ENCODE measurements around the gene ITPRID1. TPM values are rescaled to one million over a fixed set of nuclear protein-coding genes. Genes with fewer than 3 reads are reported as not detected.

ITPRID1 gene
- total RNA-seq, 1 experiment from 2014 or later = not detected

- TF ChIP-seq TCF7L2 (IDR thresholded peaks at IDR 0.05; ENCODE audit: low read depth, low read length) (no peak), SIN3A (IDR thresholded peaks at IDR 0.05; ENCODE audit: borderline replicate concordance, insufficient read depth, low read depth, low read length) (no peak), CTCF (IDR thresholded peaks at IDR 0.05) (no peak), POLR2AphosphoS5 (IDR thresholded peaks at IDR 0.05; ENCODE audit: low read depth, low read length) (no peak)
- TF ChIP-seq, protein P1, sequence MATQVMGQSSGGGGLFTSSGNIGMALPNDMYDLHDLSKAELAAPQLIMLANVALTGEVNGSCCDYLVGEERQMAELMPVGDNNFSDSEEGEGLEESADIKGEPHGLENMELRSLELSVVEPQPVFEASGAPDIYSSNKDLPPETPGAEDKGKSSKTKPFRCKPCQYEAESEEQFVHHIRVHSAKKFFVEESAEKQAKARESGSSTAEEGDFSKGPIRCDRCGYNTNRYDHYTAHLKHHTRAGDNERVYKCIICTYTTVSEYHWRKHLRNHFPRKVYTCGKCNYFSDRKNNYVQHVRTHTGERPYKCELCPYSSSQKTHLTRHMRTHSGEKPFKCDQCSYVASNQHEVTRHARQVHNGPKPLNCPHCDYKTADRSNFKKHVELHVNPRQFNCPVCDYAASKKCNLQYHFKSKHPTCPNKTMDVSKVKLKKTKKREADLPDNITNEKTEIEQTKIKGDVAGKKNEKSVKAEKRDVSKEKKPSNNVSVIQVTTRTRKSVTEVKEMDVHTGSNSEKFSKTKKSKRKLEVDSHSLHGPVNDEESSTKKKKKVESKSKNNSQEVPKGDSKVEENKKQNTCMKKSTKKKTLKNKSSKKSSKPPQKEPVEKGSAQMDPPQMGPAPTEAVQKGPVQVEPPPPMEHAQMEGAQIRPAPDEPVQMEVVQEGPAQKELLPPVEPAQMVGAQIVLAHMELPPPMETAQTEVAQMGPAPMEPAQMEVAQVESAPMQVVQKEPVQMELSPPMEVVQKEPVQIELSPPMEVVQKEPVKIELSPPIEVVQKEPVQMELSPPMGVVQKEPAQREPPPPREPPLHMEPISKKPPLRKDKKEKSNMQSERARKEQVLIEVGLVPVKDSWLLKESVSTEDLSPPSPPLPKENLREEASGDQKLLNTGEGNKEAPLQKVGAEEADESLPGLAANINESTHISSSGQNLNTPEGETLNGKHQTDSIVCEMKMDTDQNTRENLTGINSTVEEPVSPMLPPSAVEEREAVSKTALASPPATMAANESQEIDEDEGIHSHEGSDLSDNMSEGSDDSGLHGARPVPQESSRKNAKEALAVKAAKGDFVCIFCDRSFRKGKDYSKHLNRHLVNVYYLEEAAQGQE (IDR thresholded peaks at IDR 0.05; ENCODE audit: insufficient read depth in 1 of 2, low read depth in 2 of 2, low read length in 1 of 2) = no peak
- Histone ChIP-seq H3K9me3 (ENCODE audit: control insufficient read depth, insufficient read depth, low read depth, low read length) (no peaks in the 10 kb centered on the region), H3K4me1 (ENCODE audit: control insufficient read depth, insufficient read depth, low read length) (no peaks in the 10 kb centered on the region), H3K36me3 (ENCODE audit: control insufficient read depth, insufficient read depth, low read length) (no peaks in the 10 kb centered on the region), H3K4me3 (ENCODE audit: low read depth in 2 of 2, low read length in 2 of 2) (no peak overlapping the region), H3K27ac (ENCODE audit: low read length) (no peak overlapping the region), H3K27me3 (ENCODE audit: control insufficient read depth, insufficient read depth, low read length) (no peaks in the 10 kb centered on the region)
- intact Hi-C loops (cut with micrococcal nuclease; ENCODE audit: unreplicated experiment) = no loop called here
- BruUV-seq (replicated peaks) = no TSS peak
- ChIA-PET POLR2A (no interaction called here), CTCF (no interaction called here)
- no peak for ATAC-seq
- in situ Hi-C loops (cut with HindIII; ENCODE audit: low pct_unique_long_range_greater_than_20kb, low sequenced_read_pairs) = no loop called here
- DNase-seq (ENCODE audit: low read depth, low spot score) = no peak
Measured at GRCh38 chr7:31564661-31565060, 50.8 kb downstream of the ITPRID1 start.

- H3K36me3 ChIP-seq (ENCODE audit: control insufficient read depth, insufficient read depth, low read length) = no peaks in the 10 kb centered on the region
- H3K4me3 ChIP-seq (ENCODE audit: low read depth in 2 of 2, low read length in 2 of 2) = no peak overlapping the region
- intact Hi-C loops (cut with micrococcal nuclease; ENCODE audit: unreplicated experiment) = no loop called here
- in situ Hi-C loops (cut with HindIII; ENCODE audit: low pct_unique_long_range_greater_than_20kb, low sequenced_read_pairs) = no loop called here
- POLR2A ChIA-PET = no interaction called here
- DNase-seq (ENCODE audit: low read depth, low spot score) (no peak), ATAC-seq (no peak)
- H3K27me3 ChIP-seq (ENCODE audit: control insufficient read depth, insufficient read depth, low read length) = no peaks in the 10 kb centered on the region
- BruUV-seq (replicated peaks) = no TSS peak
- CTCF ChIA-PET = no interaction called here
- no peak overlapping the region for H3K27ac ChIP-seq (ENCODE audit: low read length)
- H3K4me1 ChIP-seq (ENCODE audit: control insufficient read depth, insufficient read depth, low read length) = no peaks in the 10 kb centered on the region
- TF ChIP-seq POLR2AphosphoS5 (IDR thresholded peaks at IDR 0.05; ENCODE audit: low read depth, low read length) (no peak), TCF7L2 (IDR thresholded peaks at IDR 0.05; ENCODE audit: low read depth, low read length) (no peak), SIN3A (IDR thresholded peaks at IDR 0.05; ENCODE audit: borderline replicate concordance, insufficient read depth, low read depth, low read length) (no peak), CTCF (IDR thresholded peaks at IDR 0.05) (no peak)
- TF ChIP-seq, protein P1 (IDR thresholded peaks at IDR 0.05; ENCODE audit: insufficient read depth in 1 of 2, low read depth in 2 of 2, low read length in 1 of 2) = no peak
- no peaks in the 10 kb centered on the region for H3K9me3 ChIP-seq (ENCODE audit: control insufficient read depth, insufficient read depth, low read depth, low read length)
Measured at GRCh38 chr7:31569528-31569927, 55.6 kb downstream of the ITPRID1 start.
